Nephron (organoid): ENCODE results near the gene MAP1B.

Source experiments
- H3K27ac Mint-ChIP-seq, 3 experiments: 2 replicates each; pipeline ENCODE4 v1.8.0; 2020; ENCODE audit warnings: mixed read lengths in 3 of 3, mild to moderate bottlenecking in 2 of 3, moderate library complexity in 1 of 3
- H3K27me3 Mint-ChIP-seq: 2 replicates; pipeline ENCODE4 v1.8.0; 2021; ENCODE audit warnings: low read depth, mild to moderate bottlenecking, moderate library complexity, mixed read lengths
- H3K36me3 Mint-ChIP-seq: 2 replicates; pipeline ENCODE4 v1.8.0; 2020; ENCODE audit warnings: low read depth, mixed read lengths
- H3K4me1 Mint-ChIP-seq: 2 replicates; pipeline ENCODE4 v1.8.0; 2020; ENCODE audit warnings: mixed read lengths
- H3K4me3 Mint-ChIP-seq, 3 experiments: 2 replicates each; pipeline ENCODE4 v1.8.0; 2020; ENCODE audit warnings: mild to moderate bottlenecking in 3 of 3, mixed read lengths in 3 of 3, moderate library complexity in 2 of 3
- H3K9me3 Mint-ChIP-seq: 2 replicates; pipeline ENCODE4 v1.8.0; 2020; ENCODE audit warnings: mixed read lengths
- TF ChIP-seq, protein P1 (sequence below), 3 experiments: fragments of 200-600 bp; sonication (generic); IDR thresholded peaks; one replicate each; pipeline ENCODE4 v1.5.0; 2021; ENCODE audit warnings: antibody characterized with exemption in 3 of 3; ENCODE audit not compliant: unreplicated experiment in 3 of 3

MAP1B gene

DNA sequence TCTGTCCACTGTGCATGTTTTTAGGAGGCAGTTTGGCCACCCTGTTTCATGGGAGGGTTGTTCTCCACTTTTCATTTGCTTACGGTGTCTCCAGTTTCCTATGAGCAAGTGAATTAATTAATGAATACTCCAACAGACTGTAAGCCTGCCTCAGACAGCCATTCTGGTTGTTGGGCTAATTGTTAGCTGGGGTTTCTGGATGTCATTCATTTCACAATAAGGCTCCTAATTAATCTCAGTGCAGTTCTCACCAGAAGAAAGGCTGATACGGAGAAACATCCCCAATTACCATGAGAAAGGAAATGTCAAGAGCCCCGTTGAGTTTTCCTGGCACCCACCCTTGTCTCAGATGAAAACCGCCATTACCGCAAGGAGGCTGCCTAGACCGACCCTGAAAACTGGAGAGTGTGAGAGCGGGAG lies 75.8 kb downstream of the MAP1B start:
- H3K36me3 Mint-ChIP-seq: peaks cover 39% of the 10 kb centered on the region
- H3K27me3 Mint-ChIP-seq: no peaks in the 10 kb centered on the region
- H3K4me3 Mint-ChIP-seq: no peak overlapping the region
- peaks cover 34% of the 10 kb centered on the region for H3K4me1 Mint-ChIP-seq
- H3K27ac Mint-ChIP-seq: peak overlapping the region in 1 of 3 experiments; percentile 17
- TF ChIP-seq, protein P1, sequence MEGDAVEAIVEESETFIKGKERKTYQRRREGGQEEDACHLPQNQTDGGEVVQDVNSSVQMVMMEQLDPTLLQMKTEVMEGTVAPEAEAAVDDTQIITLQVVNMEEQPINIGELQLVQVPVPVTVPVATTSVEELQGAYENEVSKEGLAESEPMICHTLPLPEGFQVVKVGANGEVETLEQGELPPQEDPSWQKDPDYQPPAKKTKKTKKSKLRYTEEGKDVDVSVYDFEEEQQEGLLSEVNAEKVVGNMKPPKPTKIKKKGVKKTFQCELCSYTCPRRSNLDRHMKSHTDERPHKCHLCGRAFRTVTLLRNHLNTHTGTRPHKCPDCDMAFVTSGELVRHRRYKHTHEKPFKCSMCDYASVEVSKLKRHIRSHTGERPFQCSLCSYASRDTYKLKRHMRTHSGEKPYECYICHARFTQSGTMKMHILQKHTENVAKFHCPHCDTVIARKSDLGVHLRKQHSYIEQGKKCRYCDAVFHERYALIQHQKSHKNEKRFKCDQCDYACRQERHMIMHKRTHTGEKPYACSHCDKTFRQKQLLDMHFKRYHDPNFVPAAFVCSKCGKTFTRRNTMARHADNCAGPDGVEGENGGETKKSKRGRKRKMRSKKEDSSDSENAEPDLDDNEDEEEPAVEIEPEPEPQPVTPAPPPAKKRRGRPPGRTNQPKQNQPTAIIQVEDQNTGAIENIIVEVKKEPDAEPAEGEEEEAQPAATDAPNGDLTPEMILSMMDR (IDR thresholded peaks at IDR 0.05; ENCODE audit: unreplicated experiment in 3 of 3): no peak
- no peaks in the 10 kb centered on the region for H3K9me3 Mint-ChIP-seq

DNA sequence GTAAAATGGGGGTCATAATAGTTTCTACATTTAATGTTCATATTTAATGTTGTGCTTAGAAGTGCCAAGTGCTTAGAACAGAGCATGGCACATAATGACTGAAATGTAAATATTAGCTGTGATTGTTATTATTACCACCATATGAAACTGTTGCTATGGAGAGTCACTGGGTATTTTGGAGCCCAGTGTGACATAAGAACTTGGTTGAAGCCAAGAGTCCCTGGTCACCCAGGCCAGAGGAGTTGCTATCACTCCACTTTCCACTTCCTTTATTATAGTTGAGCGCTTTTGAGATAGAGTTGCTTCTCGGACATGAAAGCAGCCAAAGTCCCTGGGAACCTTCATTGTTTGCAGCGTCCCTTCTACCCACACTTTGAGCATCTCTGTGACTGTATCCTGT lies 77.1 kb downstream of the MAP1B start:
- Mint-ChIP-seq H3K27me3 (no peaks in the 10 kb centered on the region), H3K27ac (peak overlapping the region in 1 of 3 experiments; percentile 90), H3K9me3 (no peaks in the 10 kb centered on the region), H3K36me3 (peaks cover 49% of the 10 kb centered on the region), H3K4me3 (no peak overlapping the region), H3K4me1 (peaks cover 26% of the 10 kb centered on the region)
- TF ChIP-seq, protein P1 (IDR thresholded peaks at IDR 0.05; ENCODE audit: unreplicated experiment in 3 of 3): no peak

DNA sequence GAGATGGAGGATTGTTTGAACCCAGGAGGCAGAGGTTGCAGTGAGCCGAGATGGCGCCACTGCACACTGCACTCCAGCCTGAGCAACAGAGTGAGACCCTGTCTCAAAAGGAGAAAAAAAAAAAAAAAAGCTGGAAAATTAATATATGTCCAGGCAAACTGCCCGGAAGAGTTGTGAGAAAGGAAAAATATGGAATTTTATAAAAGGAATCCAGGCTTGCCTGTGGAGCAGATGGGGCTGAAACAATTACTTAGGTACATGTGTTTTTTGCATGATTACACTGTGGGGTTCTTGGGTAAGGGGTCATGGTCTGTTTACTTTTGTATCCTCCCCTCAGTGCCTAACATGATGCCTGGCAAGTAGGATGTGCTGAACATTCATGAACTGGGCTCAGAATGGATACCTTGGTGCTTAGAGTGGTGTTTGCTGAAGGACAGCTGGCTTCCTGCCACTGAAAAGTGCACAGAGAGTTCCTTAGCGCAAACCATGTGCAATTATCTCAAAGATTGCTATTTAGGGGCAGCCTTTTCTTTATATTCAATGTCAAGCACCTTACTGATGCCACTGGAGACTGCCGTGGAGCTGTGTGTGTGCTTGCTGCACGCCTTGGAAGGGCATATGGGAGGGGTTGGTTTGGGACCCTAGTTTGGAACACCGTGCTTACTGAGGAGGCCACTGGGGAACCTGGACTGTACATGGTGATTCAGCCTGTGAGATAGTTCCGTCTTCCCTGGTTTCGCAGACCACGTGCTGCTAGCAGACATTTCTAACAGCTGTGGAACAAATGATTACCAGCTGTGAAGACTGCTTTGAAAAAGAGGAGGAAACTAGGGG lies 78.4 kb downstream of the MAP1B start:
- TF ChIP-seq, protein P1 (IDR thresholded peaks at IDR 0.05; ENCODE audit: unreplicated experiment in 3 of 3): no peak

DNA sequence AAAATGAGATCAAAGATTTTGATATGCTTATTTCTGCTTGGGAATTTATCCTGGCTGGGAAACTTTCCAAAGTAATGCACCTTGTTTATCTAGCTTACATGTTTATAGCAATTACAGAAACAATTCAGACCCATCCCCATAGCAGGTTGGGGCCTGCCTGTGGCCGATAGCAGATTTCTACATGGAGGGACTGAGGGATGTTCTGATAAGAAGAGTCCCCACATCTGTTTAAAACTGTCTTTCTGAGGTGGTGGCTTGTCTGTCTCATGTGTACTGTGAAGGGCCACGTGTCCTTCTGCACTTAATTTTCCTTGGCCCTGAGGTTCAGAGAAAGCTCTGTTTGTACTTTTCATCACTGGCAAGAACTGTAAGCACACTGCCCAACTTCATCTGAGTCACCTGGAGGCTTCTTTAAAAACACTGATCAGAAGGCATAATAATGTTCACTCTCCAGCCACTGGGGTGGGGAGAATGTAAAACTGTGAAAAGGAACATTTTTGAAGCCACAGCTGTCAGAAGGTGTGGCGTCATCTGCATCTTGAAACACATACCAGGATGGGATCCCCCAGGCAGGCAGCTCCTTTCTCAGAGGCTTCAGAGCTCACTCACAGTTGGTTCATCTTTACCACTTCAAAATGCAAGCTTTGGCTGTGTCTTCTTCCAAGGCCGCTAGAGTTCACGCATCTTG lies 80.3 kb downstream of the MAP1B start:
- Mint-ChIP-seq H3K27me3 (no peaks in the 10 kb centered on the region), H3K27ac (no peak overlapping the region), H3K4me3 (no peak overlapping the region)

More for the DNA sequence above, 78.4 kb downstream of the MAP1B start:
- Mint-ChIP-seq H3K36me3 (peaks cover 58% of the 10 kb centered on the region), H3K4me3 (no peak overlapping the region), H3K27me3 (no peaks in the 10 kb centered on the region), H3K4me1 (peaks cover 26% of the 10 kb centered on the region), H3K9me3 (no peaks in the 10 kb centered on the region), H3K27ac (peak overlapping the region in 2 of 3 experiments; percentile 47 to 90)

DNA sequence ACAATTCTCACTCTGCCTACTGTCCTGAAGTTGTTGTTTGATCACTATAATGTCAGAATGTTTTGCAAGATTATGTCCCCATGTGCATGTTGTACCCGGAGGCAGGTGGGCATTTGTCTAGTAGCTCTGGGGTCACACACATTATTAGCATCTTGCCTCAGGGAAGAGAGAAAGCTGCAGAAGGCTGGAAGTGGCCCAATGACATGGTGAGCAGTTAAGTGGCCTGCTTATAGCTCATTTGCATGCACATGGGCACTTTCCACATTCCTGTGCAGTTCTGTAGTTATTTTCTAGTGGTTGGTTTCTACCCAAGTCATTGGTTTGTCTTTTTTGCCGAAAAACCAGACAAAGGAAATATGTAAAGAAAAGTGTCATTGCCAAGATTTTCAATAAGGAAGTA lies 80.9 kb downstream of the MAP1B start:
- Mint-ChIP-seq H3K4me1 (peaks cover 27% of the 10 kb centered on the region), H3K27me3 (no peaks in the 10 kb centered on the region), H3K4me3 (no peak overlapping the region), H3K27ac (no peak overlapping the region), H3K36me3 (peaks cover 70% of the 10 kb centered on the region), H3K9me3 (no peaks in the 10 kb centered on the region)
- TF ChIP-seq, protein P1 (IDR thresholded peaks at IDR 0.05; ENCODE audit: unreplicated experiment in 3 of 3): no peak

More for the DNA sequence above, 80.3 kb downstream of the MAP1B start:
- peaks cover 30% of the 10 kb centered on the region for H3K4me1 Mint-ChIP-seq
- peaks cover 68% of the 10 kb centered on the region for H3K36me3 Mint-ChIP-seq
- no peaks in the 10 kb centered on the region for H3K9me3 Mint-ChIP-seq
- TF ChIP-seq, protein P1 (IDR thresholded peaks at IDR 0.05; ENCODE audit: unreplicated experiment in 3 of 3): no peak
